ENCODE results near the gene SUMO3. TPM values are rescaled to one million over a fixed set of nuclear protein-coding genes. Genes with fewer than 3 reads are reported as not detected.

Gene SUMO3
- total RNA-seq, 1 donor from 2014 or later, result 69.0 TPM

DNA sequence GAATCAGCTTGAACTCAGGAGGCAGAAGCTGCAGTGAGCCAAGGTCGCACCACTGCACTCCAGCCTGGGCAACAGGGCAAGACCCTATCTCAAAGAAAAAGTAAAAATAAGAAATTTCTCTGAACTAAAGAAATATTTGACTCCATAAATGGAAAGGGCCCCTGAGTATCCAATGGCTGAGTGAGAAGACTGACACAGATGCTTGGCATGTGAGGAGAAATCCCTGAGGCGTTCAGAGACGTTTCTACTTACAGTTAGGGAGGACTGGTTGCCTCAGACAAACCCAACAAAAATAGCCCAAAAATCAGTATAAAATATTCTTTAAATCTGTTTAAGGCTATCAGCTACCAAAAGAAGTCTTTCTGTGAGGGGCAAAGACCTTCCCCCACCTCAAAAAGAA is 3.0 kb upstream of the SUMO3 start:
- H3K4me3 Mint-ChIP-seq (ENCODE audit: unreplicated experiment), result no peak overlapping the region
- H3K36me3 Mint-ChIP-seq (ENCODE audit: low read depth, unreplicated experiment), result peaks cover 12% of the 10 kb centered on the region
- peaks cover 10% of the 10 kb centered on the region for H3K27me3 Mint-ChIP-seq (ENCODE audit: unreplicated experiment)
- TF ChIP-seq CTCF (IDR thresholded peaks at IDR 0.05; ENCODE audit: unreplicated experiment), result no peak
- no peak overlapping the region for H3K27ac Mint-ChIP-seq (ENCODE audit: unreplicated experiment)
- no peak for DNase-seq (ENCODE audit: low spot score)
- H3K9me3 Mint-ChIP-seq (ENCODE audit: unreplicated experiment), result peaks cover 16% of the 10 kb centered on the region
- H3K4me1 Mint-ChIP-seq (ENCODE audit: unreplicated experiment), result peaks cover 3% of the 10 kb centered on the region

GRCh38 chr21:44819283-44820243 is 1.7 kb upstream of the SUMO3 start:
- no peak for DNase-seq (ENCODE audit: low spot score)
- TF ChIP-seq CTCF (IDR thresholded peaks at IDR 0.05; ENCODE audit: unreplicated experiment), result no peak
- peaks cover 10% of the 10 kb centered on the region for H3K27me3 Mint-ChIP-seq (ENCODE audit: unreplicated experiment)
- H3K4me1 Mint-ChIP-seq (ENCODE audit: unreplicated experiment), result peaks cover 3% of the 10 kb centered on the region
- H3K36me3 Mint-ChIP-seq (ENCODE audit: low read depth, unreplicated experiment), result peaks cover 12% of the 10 kb centered on the region
- peaks cover 16% of the 10 kb centered on the region for H3K9me3 Mint-ChIP-seq (ENCODE audit: unreplicated experiment)
- H3K4me3 Mint-ChIP-seq (ENCODE audit: unreplicated experiment), result peak overlapping the region; percentile 49
- peak overlapping the region; percentile 36 for H3K27ac Mint-ChIP-seq (ENCODE audit: unreplicated experiment)

DNA sequence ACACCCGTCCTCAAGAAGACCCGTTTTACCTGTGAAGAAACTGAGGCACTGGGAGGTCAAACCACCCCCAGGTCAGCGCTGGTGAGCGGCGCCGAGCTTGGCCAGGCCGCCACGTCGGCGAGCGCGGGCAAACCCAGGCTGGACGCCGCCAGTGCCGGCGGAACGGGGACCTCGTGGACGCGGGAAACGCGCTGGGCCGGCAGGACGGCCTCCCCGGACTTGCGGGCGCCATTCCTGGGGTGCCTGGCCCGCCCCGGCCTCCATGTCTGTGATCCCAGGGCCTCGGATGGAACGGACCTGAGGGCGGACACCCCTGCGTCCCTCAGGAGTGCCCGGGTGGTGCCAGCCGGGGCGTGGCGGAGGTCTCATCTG is 764 bp upstream of the SUMO3 start:
- H3K9me3 Mint-ChIP-seq (ENCODE audit: unreplicated experiment), result peaks cover 13% of the 10 kb centered on the region
- H3K36me3 Mint-ChIP-seq (ENCODE audit: low read depth, unreplicated experiment), result peaks cover 10% of the 10 kb centered on the region
- no peak overlapping the region for H3K27ac Mint-ChIP-seq (ENCODE audit: unreplicated experiment)
- TF ChIP-seq CTCF (IDR thresholded peaks at IDR 0.05; ENCODE audit: unreplicated experiment), result no peak
- DNase-seq (ENCODE audit: low spot score), result no peak
- H3K27me3 Mint-ChIP-seq (ENCODE audit: unreplicated experiment), result peaks cover 8% of the 10 kb centered on the region
- H3K4me3 Mint-ChIP-seq (ENCODE audit: unreplicated experiment), result no peak overlapping the region
- peaks cover 3% of the 10 kb centered on the region for H3K4me1 Mint-ChIP-seq (ENCODE audit: unreplicated experiment)

GRCh38 chr21:44817506-44817880 is 369 bp downstream of the SUMO3 start:
- Mint-ChIP-seq H3K36me3 (ENCODE audit: low read depth, unreplicated experiment) (peaks cover 11% of the 10 kb centered on the region), H3K27me3 (ENCODE audit: unreplicated experiment) (peaks cover 5% of the 10 kb centered on the region), H3K4me3 (ENCODE audit: unreplicated experiment) (peak overlapping the region; percentile 62), H3K4me1 (ENCODE audit: unreplicated experiment) (peaks cover 6% of the 10 kb centered on the region), H3K27ac (ENCODE audit: unreplicated experiment) (no peak overlapping the region), H3K9me3 (ENCODE audit: unreplicated experiment) (peaks cover 7% of the 10 kb centered on the region)
- no peak for TF ChIP-seq CTCF (IDR thresholded peaks at IDR 0.05; ENCODE audit: unreplicated experiment)
- peak; percentile 89 for DNase-seq (ENCODE audit: low spot score)

All from endothelial cell (in vitro differentiated cells).